Measurements from ENCODE around the gene LPCAT1. TPM values are rescaled to one million over a fixed set of nuclear protein-coding genes. Genes with fewer than 3 reads are reported as not detected.

LPCAT1 gene
- total RNA-seq, 1 experiment from 2014 or later = 17.1 TPM

- intact Hi-C loops (cut with micrococcal nuclease) = no loop called here
- Mint-ChIP-seq H3K27me3 (ENCODE audit: insufficient read depth, unreplicated experiment) (peaks cover 67% of the 10 kb centered on the region), H3K27ac (ENCODE audit: low read depth, unreplicated experiment) (no peak overlapping the region), H3K9me3 (ENCODE audit: unreplicated experiment) (no peaks in the 10 kb centered on the region), H3K36me3 (ENCODE audit: insufficient read depth, unreplicated experiment) (peaks cover 4% of the 10 kb centered on the region), H3K4me1 (ENCODE audit: insufficient read depth, unreplicated experiment) (peaks cover 18% of the 10 kb centered on the region), H3K4me3 (ENCODE audit: unreplicated experiment) (no peak overlapping the region)
- CTCF ChIA-PET = interaction anchor here (0.6 to 1.0 kb wide), 2 partner anchors 384 to 641 kb away, joined by 3 read pairs; no protein-coding TSS in a partner anchor
- BruUV-seq (replicated peaks) = no TSS peak
- DNase-seq (ENCODE audit: unreplicated experiment) = no peak
- no peak for TF ChIP-seq CTCF (IDR thresholded peaks at IDR 0.05; ENCODE audit: unreplicated experiment)
- POLR2A ChIA-PET = interaction anchor here (0.7 kb wide), 2 partner anchors 10 to 15 kb away, joined by 3 read pairs; no protein-coding TSS in a partner anchor
Measured at GRCh38 chr5:1552521-1553255, 28.9 kb upstream of the LPCAT1 start.

GRCh38 chr5:1551426-1552301, 27.9 kb upstream of the LPCAT1 start:
- Mint-ChIP-seq H3K4me1 (ENCODE audit: insufficient read depth, unreplicated experiment) (peaks cover 18% of the 10 kb centered on the region), H3K27ac (ENCODE audit: low read depth, unreplicated experiment) (no peak overlapping the region), H3K9me3 (ENCODE audit: unreplicated experiment) (no peaks in the 10 kb centered on the region), H3K27me3 (ENCODE audit: insufficient read depth, unreplicated experiment) (peaks cover 70% of the 10 kb centered on the region), H3K36me3 (ENCODE audit: insufficient read depth, unreplicated experiment) (peaks cover 4% of the 10 kb centered on the region), H3K4me3 (ENCODE audit: unreplicated experiment) (no peak overlapping the region)
- ChIA-PET POLR2A (interaction anchor here (0.7 kb wide), 2 partner anchors 9 to 16 kb away, joined by 3 read pairs; no protein-coding TSS in a partner anchor), CTCF (interaction anchor here (1.0 kb wide), 1 partner anchor 15 kb away, joined by 3 read pairs; no protein-coding TSS in a partner anchor)
- no peak for DNase-seq (ENCODE audit: unreplicated experiment)
- BruUV-seq (replicated peaks) = no TSS peak
- no peak for TF ChIP-seq CTCF (IDR thresholded peaks at IDR 0.05; ENCODE audit: unreplicated experiment)
- intact Hi-C loops (cut with micrococcal nuclease) = no loop called here

- POLR2A ChIA-PET = no interaction called here
- H3K27me3 Mint-ChIP-seq (ENCODE audit: insufficient read depth, unreplicated experiment) = peaks cover 82% of the 10 kb centered on the region
Measured at GRCh38 chr5:1550287-1551076, 26.7 kb upstream of the LPCAT1 start.

More at GRCh38 chr5:1550287-1551076, 26.7 kb upstream of the LPCAT1 start:
- CTCF ChIA-PET = interaction anchor here (1.0 kb wide), 1 partner anchor 16 kb away, joined by 3 read pairs; no protein-coding TSS in a partner anchor
- no peak for TF ChIP-seq CTCF (IDR thresholded peaks at IDR 0.05; ENCODE audit: unreplicated experiment)
- Mint-ChIP-seq H3K4me3 (ENCODE audit: unreplicated experiment) (no peak overlapping the region), H3K4me1 (ENCODE audit: insufficient read depth, unreplicated experiment) (peaks cover 15% of the 10 kb centered on the region), H3K9me3 (ENCODE audit: unreplicated experiment) (no peaks in the 10 kb centered on the region), H3K27ac (ENCODE audit: low read depth, unreplicated experiment) (no peak overlapping the region), H3K36me3 (ENCODE audit: insufficient read depth, unreplicated experiment) (peaks cover 4% of the 10 kb centered on the region)
- no TSS peak for BruUV-seq (replicated peaks)
- no peak for DNase-seq (ENCODE audit: unreplicated experiment)
- intact Hi-C loops (cut with micrococcal nuclease) = no loop called here

Data from MCF 10A (cell line).